HepG2 (cell line): ENCODE results near the gene KIR3DL3. TPM values are rescaled to one million over a fixed set of nuclear protein-coding genes. Genes with fewer than 3 reads are reported as not detected.
"Not testable (repeated sequence)": the region's sequence is repeated elsewhere in the genome, so short reads cannot be mapped to it uniquely, and the experiment has no call there.

ENCODE experiments used
- ATAC-seq: fragments of 200-7000 bp; cut with Tn5 transposase; 3 replicates; pipeline ENCODE4 v1.9.1; 2020; ENCODE audit warnings: mild to moderate bottlenecking, moderate library complexity
- BruUV-seq: library from RNA; stranded (reverse); fragments of 400-500 nt; replicated peaks from 2 replicates; lab custom pipeline; 2021; lab: Mats Ljungman, UMichigan
- CTCF ChIA-PET: fragments of 300-600 bp; formaldehyde crosslinking; extraction: SDS; loops from one replicate; lab custom pipeline; 2021; ENCODE audit warnings: low total read pairs, inconsistent platforms, low intra/inter-chr PET ratio; lab: Yijun Ruan, JAX
- POLR2A ChIA-PET: fragments of 350-600 bp; sonication (Branson Sonifier 250); formaldehyde crosslinking; loops from one replicate; lab custom pipeline; 2020; ENCODE audit warnings: antibody characterized with exemption, inconsistent platforms; lab: Yijun Ruan, JAX
- DNase-seq: peaks from one replicate; pipeline ENCODE4 v3.0.0-alpha.2; 2015; ENCODE audit warnings: low spot score
- FAIRE-seq: peaks from 3 replicates; lab custom pipeline; 2011; peaks lifted over from hg19 to GRCh38; lab: Jason Lieb, UNC
- H2AFZ ChIP-seq: one replicate; pipeline ENCODE4 v1.6.1; 2011; ENCODE audit warnings: low read length, inconsistent platforms
- H3K27ac ChIP-seq: fragments of 300-600 bp; 3 replicates; pipeline ENCODE4 v1.8.0; 2011; ENCODE audit warnings: mixed run types, mild to moderate bottlenecking, mixed read lengths, low read length, inconsistent platforms; ENCODE audit not compliant: insufficient read depth; ENCODE audit errors: extremely low read length
- H3K27me3 ChIP-seq, 2 experiments: fragments of 200-600 bp in 1 of 2; 2 replicates in 1 of 2; 3 replicates in 1 of 2; pipeline versions ENCODE4 v1.6.0 to v1.8.0; 2011; ENCODE audit warnings: low read length in 2 of 2, mild to moderate bottlenecking in 2 of 2, moderate library complexity in 2 of 2, inconsistent platforms in 1 of 2; ENCODE audit not compliant: insufficient read depth in 2 of 2, control insufficient read depth in 1 of 2
- H3K36me3 ChIP-seq, 2 experiments: fragments of 200-600 bp in 1 of 2; replicated peaks in 1 of 2; 2 replicates in 1 of 2; 3 replicates in 1 of 2; pipeline versions ENCODE4 v1.5.1 to v1.8.0; 2011; ENCODE audit warnings: low read length in 2 of 2, inconsistent platforms in 1 of 2; ENCODE audit not compliant: insufficient read depth in 2 of 2, control insufficient read depth in 1 of 2
- H3K4me1 ChIP-seq: 2 replicates; pipeline ENCODE4 v1.5.1; 2012; ENCODE audit warnings: low read length, inconsistent platforms; ENCODE audit not compliant: insufficient read depth
- H3K4me2 ChIP-seq: 2 replicates; pipeline ENCODE4 v1.6.0; 2011; ENCODE audit warnings: low read depth, low read length, inconsistent platforms
- H3K4me3 ChIP-seq, 3 experiments: fragments of 200-600 bp in 1 of 3; sonication (generic), shearing (Covaris generic) in 1 of 3; replicated peaks in 1 of 3; 2 replicates each; pipeline ENCODE4 v1.5.1; 2011 to 2016; ENCODE audit warnings: low read length in 3 of 3, inconsistent platforms in 2 of 3, low read depth in 2 of 3, mild to moderate bottlenecking in 2 of 3, control low read depth in 1 of 3, mixed read lengths in 1 of 3; ENCODE audit not compliant: insufficient read depth in 1 of 3
- H3K79me2 ChIP-seq: one replicate; pipeline ENCODE4 v1.6.1; 2011; ENCODE audit warnings: low read length, inconsistent platforms; ENCODE audit not compliant: insufficient read depth
- H3K9ac ChIP-seq: 2 replicates; pipeline ENCODE4 v1.6.0; 2011; ENCODE audit warnings: mild to moderate bottlenecking, low read depth, low read length, inconsistent platforms; ENCODE audit not compliant: insufficient read depth
- H3K9me3 ChIP-seq: 2 replicates; pipeline ENCODE4 v1.5.1; 2012; ENCODE audit warnings: mild to moderate bottlenecking, low read length
- H4K20me1 ChIP-seq: 2 replicates; pipeline ENCODE4 v1.6.0; 2011; ENCODE audit warnings: inconsistent platforms, mild to moderate bottlenecking, low read length, moderate library complexity; ENCODE audit not compliant: insufficient read depth
- WGBS: methylation state at CpG from one replicate; pipeline ENCODE4 v1.1.6; 2017; ENCODE audit warnings: low lambda C conversion rate; 5-methylcytosine and 5-hydroxymethylcytosine counted together
- in situ Hi-C: cut with HindIII; loops from 2 replicates; pipeline ENCODE4 v1.10.0; 2017; ENCODE audit warnings: low pct_unique_long_range_greater_than_20kb; ENCODE audit not compliant: extremely low pct_ligation_motif_present
- intact Hi-C: fragments of 100-400 bp; cut with micrococcal nuclease; formaldehyde crosslinking; loops from one replicate; pipeline ENCODE4 v1.10.0; 2022; ENCODE audit not compliant: unreplicated experiment
- polyA plus RNA-seq, 8 experiments: library from polyadenylated mRNA; depleted of rRNA in 3 of 8; stranded (reverse) in 7 of 8; unstranded in 1 of 8; fragments of >200 nt; fragmentation: Illumina TruSeq in 4 of 8; extraction: Trizol in 4 of 8; gene quantifications; 2 replicates each; pipeline versions ENCODE4 v1.2.1 to v1.2.3, GENCODE V29; 2011 to 2016; ENCODE audit warnings: low read depth in 4 of 8, missing spikeins in 1 of 8, mixed read lengths in 1 of 8; ENCODE audit not compliant: insufficient read depth in 1 of 8
- total RNA-seq, 5 experiments: library from RNA; depleted of rRNA; stranded (reverse); fragments of >200 nt; fragmentation: Illumina TruSeq; extraction: Trizol; gene quantifications; 2 replicates each; pipeline ENCODE4 v1.2.3, GENCODE V29; 2016; ENCODE audit warnings: low read depth in 1 of 5

The KIR3DL3 gene
- total and polyA plus RNA-seq, 2 of the 13 experiments (the other 11 are each of a cell fraction or from before 2014, with no cell fraction given) = not detected

GRCh38 chr19:54775830-54776229, 51.6 kb downstream of the KIR3DL3 start:
- H3K27ac ChIP-seq, H3K27me3 ChIP-seq, CTCF ChIA-PET, FAIRE-seq, H4K20me1 ChIP-seq, intact Hi-C loops, H3K4me3 ChIP-seq, H3K9me3 ChIP-seq, H3K36me3 ChIP-seq, in situ Hi-C loops, ATAC-seq, H3K4me2 ChIP-seq, H3K79me2 ChIP-seq, H2AFZ ChIP-seq, DNase-seq, H3K9ac ChIP-seq, POLR2A ChIA-PET, BruUV-seq, H3K4me1 ChIP-seq: not testable (repeated sequence)
- WGBS = 19% methylated on average over 8 of the region's 8 CpGs

DNA sequence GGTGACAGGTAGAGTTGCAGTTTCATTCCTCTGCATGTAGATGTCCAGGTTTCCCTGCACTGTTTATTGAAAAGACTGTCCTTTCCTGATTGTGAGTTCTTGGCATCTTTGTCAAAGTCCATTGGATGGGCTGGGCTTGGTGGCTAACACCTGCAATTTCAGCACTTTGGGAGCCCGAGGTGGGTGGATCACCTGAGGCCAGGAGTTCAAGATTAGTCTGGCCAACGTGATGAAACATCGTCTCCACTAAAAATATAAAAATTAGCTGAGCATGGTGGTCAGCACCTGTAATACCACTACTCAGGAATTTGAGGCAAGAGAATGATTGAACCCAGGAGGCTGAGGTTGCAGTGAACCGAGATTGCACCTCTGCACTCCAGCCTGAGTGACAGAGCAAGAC, 53.6 kb downstream of the KIR3DL3 start:
- H3K27ac ChIP-seq, DNase-seq, H3K4me1 ChIP-seq, H3K4me2 ChIP-seq, POLR2A ChIA-PET, H3K9ac ChIP-seq, H3K9me3 ChIP-seq, H4K20me1 ChIP-seq, CTCF ChIA-PET, BruUV-seq, H3K36me3 ChIP-seq, H2AFZ ChIP-seq, ATAC-seq, in situ Hi-C loops, intact Hi-C loops, FAIRE-seq, H3K79me2 ChIP-seq, H3K4me3 ChIP-seq: not testable (repeated sequence)
- WGBS = 12% methylated on average over 4 of the region's 4 CpGs
- H3K27me3 ChIP-seq = peaks cover 0 to 12% of the 10 kb centered on the region in 2 experiments; a peak in 1 of 5 replicates

GRCh38 chr19:54778896-54779295, 54.7 kb downstream of the KIR3DL3 start:
- H3K36me3 ChIP-seq, H4K20me1 ChIP-seq, intact Hi-C loops, H3K79me2 ChIP-seq, H3K9me3 ChIP-seq, CTCF ChIA-PET, POLR2A ChIA-PET, ATAC-seq, H3K4me3 ChIP-seq, H2AFZ ChIP-seq, FAIRE-seq, H3K4me2 ChIP-seq, H3K4me1 ChIP-seq, DNase-seq, BruUV-seq, H3K27ac ChIP-seq, H3K9ac ChIP-seq, in situ Hi-C loops: not testable (repeated sequence)
- peaks cover 0 to 12% of the 10 kb centered on the region in 2 experiments; a peak in 1 of 5 replicates for H3K27me3 ChIP-seq
- 16% methylated on average over 7 of the region's 7 CpGs for whole genome bisulfite sequencing

DNA sequence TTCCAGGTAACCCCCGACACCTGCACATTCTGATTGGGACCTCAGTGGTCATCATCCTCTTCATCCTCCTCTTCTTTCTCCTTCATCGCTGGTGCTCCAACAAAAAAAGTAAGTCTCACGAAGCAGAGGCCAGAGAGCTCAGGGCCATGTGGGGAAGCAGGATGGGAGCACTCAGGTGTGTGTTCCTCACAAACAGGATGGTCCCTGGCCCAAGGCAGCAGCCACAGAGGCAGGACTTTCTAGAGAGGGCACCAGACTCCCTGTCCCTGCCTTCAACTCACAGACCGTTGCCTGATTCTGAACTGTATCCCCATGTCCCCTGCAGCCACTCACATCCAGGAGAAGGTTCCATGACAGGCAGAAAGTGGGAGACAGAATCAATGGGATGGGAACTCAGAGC, 58.7 kb downstream of the KIR3DL3 start:
- 0% methylated on average over 3 of the region's 4 CpGs for WGBS
- DNase-seq, BruUV-seq, FAIRE-seq, ATAC-seq, H3K9ac ChIP-seq, H3K27ac ChIP-seq, H4K20me1 ChIP-seq, POLR2A ChIA-PET, intact Hi-C loops, CTCF ChIA-PET, H3K4me1 ChIP-seq, H3K4me2 ChIP-seq, H3K9me3 ChIP-seq, in situ Hi-C loops, H3K4me3 ChIP-seq, H3K36me3 ChIP-seq, H2AFZ ChIP-seq, H3K79me2 ChIP-seq: not testable (repeated sequence)
- H3K27me3 ChIP-seq = peaks cover 0 to 14% of the 10 kb centered on the region in 2 experiments; a peak in 1 of 5 replicates
